ENCODE measurements around the gene ORMDL3.
A peak's percentile ranks its signal among the peaks of the same experiment; 100 is the strongest.

ORMDL3 gene, protein sequence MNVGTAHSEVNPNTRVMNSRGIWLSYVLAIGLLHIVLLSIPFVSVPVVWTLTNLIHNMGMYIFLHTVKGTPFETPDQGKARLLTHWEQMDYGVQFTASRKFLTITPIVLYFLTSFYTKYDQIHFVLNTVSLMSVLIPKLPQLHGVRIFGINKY

DNA sequence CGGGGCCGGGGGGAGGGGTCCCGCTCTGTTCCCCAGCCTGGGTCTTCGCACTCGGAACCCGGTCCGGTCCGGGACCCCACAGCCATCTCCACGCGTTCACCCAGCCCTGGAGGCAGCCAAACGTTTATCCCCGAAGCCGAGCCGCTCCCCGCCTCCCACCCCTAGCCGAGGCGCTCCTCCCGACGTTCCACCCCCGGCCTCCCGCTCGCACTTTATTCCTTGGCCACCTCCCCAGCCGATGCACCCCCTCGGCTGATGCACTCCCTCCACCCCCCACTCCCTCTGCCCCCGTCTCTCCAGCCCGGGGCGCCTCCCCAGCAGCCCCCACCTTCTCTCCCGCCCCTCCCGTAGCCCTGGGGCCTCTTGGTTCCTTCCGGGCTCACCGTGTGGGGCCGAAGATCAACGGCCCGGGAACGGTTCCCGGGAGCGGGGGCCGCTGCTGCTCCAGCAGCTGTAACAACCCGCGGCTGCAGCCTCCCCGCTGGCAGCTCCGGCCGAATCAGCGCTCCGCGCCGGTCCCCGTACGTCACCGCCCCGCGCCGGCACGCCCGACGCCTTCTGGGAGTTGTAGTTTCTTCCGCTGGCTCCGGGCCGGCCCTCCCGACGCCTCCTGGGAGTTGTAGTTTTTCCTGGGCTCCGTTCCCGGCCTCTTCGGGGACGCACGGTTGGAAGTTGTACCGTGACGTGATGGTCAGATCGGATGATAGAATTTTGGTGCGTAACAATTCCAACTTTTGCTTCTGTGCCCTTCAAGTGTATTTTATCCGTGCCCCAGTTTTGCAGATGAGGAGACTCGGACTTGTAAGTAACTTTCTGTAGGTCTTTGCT lies at the start of gene ORMDL3, which contains the start of gene LRRC3C:
Gene ORMDL3 (minus strand): TSS at position 501 of the 828 bp plus-strand sequence. CDS start 3,398 bp downstream, outside the sequence.
Gene LRRC3C (plus strand): TSS at position 632 of the 828 bp plus-strand sequence. CDS start 13,792 bp downstream, outside the sequence.
- DNase-seq = peak; percentile 81

DNA sequence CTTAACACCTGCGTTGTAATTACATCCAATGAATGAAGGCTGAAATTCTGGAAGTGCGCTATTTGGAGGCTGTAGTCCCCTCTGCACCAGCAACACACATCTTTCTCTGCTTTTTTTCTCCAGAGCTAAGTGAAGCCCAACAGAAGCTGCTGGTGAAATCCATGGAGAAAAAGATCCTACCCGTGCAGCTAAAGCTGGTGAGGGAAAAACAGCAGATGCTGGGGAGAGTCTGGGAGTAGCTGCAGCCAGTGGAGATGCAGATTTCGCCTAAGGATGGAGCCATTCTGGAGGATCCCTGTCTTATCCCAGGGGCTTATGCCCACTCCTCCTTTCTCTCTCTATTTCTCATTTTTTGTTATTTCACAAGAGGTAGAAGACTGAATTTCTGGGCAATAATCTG lies 48.4 kb upstream of the ORMDL3 start:
- DNase-seq = no peak

DNA sequence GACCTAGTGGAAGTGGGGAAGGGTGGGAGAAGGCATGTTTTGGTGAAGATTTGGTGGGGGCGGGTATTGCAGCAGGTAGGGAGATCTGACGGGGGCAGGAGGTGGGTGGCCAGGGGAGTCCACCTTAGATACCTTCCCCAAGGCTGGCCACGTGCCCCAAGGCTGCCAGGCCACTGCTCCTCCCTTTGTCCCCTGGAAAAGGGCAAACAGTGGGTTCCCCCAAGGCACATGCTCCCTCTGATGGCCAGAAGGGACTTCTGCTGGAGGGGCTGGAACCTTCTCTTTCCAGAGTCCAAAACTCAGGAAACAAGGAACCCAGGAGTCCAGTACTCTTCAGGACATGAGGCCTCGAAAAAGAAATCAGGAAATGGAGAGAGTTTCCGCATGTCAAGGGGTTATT lies 47.0 kb upstream of the ORMDL3 start:
- DNase-seq = no peak

DNA sequence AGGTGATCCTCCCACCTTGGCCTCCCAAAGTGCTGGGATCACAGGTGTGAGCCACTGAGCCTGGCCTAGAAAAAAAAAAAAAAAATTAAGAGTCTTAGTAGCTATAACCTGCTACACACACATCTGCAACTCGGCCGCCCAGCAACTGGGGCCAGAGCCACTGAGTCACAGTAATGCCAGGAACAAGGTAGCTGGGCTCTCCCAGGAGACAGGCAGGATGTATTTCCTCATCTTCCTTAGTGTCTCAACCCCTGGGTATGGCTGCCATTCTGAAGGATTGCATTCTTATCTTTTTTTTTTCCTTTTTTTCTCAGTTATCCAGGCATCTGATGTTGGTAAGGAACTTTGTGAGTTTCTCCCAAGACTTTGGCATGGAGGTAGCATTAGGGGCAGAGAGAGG lies 46.1 kb upstream of the ORMDL3 start:
- DNase-seq = no peak

DNA sequence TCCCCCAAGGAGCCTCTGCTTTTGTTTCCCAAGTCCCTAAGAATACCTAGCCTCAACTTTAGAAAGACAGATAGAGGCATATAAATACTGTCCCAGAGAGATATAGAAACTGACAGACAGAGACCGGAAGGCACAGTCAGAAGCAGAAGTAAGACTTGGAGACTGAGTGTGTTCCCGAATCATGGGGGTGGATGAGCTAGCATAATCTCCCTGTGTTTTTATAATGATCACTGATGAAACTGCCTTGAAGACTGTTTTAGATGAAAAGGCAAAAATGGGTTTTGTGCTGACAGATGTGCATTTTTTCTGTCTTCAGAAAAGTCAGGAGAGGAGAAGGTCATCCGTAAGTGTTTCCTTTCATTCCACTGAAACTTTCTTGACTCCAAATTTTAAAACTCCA lies 44.9 kb upstream of the ORMDL3 start:
- peak; percentile 58 for DNase-seq

DNA sequence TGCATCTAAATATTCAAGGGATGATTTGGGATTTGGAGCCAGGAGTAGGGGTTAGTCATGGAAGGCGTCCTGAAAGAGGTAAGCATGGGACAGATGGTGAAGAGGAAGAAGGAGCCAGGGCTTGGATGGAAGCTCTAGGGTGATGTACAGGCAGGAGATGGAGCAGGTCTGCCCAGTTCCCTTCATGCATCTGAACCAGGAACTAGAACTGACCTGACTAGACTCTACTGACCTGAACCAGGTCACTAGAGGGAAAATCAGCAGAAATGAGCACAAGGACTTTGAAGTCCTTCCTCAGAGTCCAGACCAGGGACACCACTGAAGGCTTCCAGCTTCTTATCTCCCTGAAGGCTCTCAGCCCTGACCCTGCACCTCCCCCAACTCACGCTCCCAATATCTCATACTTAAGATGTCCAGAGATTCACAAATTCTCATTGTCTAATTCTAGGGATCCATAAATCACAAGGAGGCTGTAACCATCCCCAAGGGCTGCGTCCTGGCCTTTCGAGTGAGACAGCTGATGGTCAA lies 43.7 kb upstream of the ORMDL3 start:
- no peak for DNase-seq

DNA sequence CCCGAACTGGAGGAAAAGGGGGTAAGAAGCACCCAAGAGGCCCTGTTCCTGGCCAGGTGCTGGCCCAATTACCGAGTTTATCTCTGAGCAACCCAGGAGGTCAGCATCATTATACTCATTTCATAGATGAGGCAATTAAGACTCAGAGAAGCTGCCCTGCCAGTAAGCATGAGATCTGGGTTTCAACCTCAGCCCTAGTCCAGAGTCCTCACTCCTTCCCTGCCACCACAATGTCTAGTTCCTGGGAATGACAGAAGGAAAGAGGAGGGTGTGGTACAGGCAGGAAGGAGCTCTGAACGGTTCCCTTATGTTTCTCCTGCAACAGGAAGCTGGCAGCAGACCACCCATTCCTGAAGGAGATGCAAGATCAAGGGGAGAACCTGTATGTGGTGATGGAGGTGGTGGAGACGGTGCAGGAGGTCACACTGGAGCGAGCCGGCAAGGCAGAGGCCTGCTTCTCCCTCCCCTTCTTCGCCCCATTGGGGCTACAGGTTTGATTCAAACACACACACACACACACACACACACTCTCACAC lies 42.8 kb upstream of the ORMDL3 start:
- DNase-seq = no peak

DNA sequence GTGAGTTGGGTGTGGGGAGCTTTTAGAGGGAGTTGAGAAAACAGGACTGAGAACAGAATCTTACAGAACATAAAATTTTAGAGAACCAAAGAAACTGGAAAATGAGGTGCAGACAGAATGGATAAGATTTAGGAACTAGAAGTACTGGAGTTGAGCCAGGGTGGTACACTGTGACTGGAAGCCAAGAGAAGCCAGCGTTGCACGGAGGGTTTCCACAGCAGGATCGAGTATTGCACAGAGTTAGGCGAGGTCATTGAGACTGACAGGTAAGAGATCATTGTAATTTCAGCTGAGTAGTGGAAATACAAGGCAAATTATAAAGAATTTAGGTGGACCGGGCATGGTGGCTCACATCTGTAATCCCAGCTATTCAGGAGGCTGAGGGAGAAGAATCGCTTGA lies 42.0 kb upstream of the ORMDL3 start:
- DNase-seq = no peak

DNA sequence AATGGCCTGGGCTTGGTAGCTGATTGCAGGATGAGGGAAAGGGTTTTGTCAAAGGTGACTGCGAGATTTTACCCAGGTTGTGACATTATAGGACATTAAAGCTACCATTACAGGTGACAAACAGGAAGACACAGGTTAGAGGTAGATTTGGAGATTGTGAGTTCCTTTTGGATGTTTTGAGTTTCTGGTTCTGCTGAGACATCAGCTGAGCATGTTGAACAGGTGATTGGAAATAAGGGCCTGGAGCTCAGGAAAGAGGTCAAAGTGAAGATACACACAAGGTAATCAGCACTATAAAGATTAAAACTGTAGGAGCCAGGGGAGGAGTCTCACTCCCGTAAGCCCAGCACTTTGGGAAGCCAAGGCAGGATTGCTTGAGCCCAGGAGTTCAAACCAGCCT lies 41.4 kb upstream of the ORMDL3 start:
- DNase-seq = no peak

DNA sequence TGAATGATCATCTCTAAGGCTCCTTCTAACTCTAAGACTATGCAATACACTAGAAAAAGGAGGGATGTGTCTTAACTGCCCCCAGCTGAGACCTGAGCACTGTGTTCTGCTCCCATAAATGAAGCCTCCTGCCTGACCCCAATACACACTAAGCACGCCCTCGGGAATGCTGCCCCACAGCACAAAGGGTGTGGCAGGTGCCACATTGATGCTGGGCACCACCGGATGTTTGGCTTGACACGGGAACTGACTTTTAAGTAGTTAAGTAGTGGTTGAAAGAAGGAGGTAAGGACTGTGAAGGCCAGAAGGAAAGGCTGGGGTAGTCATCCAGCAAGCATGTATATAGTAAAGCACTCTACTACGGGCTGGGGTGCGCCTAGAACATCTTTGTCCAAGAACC lies 39.4 kb upstream of the ORMDL3 start:
- no peak for DNase-seq

DNA sequence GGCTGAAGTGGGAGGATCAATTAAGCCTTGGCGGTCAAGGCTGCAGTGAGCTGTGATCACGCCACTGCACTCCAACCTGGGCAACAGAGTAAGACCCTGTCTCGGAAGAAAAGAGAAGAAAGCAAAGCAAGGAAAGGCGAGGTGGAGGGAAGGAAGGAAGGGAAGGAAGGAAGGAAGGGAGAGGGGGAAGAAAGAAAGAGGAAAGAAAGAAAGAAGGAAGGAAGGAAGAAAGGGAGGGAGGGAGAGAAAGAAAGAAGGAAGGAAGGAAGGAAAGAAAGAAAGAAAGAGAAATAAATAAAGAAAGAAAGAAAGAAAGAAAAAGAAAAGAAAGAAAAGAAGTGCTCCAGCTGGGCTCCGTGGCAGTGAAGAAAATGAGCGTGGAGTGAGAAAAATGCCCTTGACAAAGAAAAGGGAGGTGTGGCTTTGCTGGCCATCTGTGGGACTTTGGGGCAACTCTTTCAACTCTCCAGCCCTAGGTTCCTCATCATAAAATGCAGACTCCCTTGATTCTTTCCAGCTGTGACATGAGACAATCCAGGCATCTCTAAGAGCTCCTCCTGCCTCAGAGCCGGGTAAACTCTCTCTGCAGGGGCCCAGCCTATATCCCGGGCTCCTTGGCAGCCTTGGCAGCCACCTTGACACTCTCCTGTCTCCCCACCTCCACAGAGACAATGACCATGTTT lies 37.8 kb upstream of the ORMDL3 start:
- DNase-seq = no peak

DNA sequence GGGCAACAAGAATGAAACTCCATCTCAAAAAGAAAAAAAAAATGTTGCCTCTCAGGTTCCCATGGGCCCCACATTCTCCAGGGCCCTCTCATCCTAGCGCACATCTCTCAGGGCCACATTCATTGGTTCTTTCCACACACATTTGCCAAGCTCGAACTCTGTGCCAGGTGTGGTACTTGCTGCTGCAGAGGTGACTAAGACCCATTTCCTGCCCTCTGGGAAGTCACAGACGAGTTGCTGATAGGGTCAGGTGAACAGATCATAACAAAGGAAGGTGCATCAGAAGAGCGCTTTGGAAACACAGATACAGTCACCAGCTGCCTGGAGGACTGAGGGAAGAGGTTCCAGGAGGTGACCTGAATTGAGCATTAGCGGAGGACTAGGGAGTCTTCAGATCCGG lies 36.4 kb upstream of the ORMDL3 start:
- no peak for DNase-seq

DNA sequence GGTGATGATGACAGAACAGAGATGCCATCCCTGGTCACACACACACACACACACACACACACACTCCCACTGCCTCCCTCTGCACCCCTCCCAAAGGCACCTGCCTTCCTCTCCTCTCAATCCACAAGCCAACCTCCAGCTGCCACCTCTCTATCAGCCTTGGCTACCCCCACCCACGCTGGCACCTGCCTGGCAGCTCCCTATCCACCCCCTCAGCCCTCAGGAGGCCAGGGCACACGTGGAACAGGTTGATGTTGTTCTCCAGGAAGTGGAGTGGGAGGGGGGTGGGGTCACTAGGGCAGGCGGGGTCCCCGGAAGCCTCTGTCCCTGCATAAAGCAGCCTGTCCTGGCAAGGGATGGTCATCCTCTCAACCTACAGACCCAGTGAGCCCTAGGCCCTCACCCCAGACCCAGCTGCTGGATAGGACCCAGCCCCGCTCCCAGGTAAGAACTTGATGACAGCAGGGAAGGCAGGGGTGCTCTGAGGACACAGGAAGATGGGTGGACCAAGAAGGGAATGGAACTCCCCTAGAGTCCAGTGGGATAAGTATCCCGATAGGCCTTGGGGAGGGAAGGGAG lies 35.3 kb upstream of the ORMDL3 start, which contains the start of gene GSDMA:
Gene GSDMA (plus strand): TSS at position 363 of the 579 bp plus-strand sequence. CDS start 2,684 bp downstream, outside the sequence.
- DNase-seq = no peak

DNA sequence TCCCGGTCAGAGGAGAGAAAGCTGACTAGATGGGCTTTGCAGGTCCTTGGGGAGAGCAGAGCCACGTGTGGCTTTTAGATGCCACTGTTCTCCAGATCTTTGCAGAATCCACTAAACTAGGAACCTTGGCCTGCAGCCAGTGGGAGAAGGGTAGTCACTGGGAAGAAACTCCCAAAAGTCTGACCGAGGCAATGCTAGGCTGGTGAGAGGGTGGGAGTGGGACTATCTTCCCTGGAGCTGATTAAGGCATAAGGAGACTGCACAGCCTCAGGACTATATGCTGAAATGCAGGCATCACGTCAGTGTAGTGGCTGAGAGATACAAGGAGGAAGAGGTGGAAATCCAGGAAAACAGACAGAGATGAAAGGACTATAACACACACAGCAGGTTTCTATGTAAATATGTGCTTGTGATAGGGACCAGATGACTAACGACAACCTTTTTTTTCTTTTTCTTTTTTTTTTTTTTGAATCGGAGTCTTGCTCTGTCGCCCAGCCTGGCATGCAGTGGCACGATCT lies 33.2 kb upstream of the ORMDL3 start:
- no peak for DNase-seq

DNA sequence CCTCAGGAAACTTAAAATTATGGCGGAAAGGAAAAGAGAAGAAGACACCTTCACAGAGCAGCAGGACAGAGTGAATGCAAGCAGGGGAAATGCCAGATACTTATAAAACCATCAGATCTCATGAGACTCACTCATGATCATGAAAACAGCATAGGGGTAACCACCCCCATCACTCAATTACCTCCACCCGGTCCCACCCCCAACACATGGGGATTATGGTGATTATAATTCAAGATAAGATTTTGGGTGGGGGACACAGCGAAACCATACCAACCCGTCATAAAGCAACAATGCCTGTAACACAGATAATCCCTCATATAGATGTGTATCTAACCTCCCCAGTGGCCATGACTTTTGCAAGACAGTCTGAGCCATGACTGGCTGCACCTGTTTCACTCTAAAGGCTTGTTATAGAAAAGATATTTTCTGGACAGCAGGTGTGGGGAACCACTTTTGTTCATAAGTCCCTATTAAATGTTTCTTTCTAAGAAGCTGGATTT lies 28.4 kb upstream of the ORMDL3 start:
- DNase-seq = no peak

DNA sequence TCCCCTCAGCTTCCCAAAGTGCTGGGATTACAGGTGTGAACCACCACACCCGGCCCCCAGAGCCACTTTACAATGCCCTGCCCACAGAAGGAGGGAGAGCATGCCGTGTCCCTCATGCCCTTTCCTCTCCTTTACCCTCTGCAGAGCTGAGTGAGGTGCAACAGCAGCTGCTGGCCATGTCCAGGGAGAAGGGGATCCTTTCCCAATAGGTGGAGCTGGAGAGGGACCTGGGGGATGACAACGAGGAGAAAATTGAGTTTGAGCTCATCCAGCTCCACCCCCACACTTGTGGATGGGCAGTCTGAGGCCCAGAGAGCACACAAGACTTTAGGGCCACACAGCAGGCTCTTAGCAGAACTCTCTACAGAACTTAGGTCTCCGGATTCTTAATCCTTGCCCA lies 27.5 kb upstream of the ORMDL3 start:
- no peak for DNase-seq

DNA sequence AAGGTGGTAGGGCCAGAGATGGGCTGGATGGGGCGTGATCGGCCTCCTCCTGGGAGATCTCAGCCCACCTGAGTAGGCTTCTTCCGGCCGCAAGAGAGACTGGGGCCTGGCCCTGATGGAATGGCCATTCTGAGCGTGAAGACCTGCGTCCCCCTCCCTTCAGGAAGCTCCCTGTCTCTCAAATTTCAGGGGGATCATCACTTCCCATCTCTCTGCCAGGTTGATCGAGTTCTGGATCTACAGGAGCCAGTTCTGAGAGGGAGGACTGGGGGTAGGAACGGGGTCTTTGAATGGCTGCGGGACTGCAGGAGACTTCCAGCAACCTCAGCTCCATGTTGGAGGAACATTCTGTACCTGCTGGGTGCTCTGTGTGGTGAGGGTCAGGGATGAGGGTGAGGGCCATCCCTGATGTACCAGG lies 26.1 kb upstream of the ORMDL3 start:
- no peak for DNase-seq

DNA sequence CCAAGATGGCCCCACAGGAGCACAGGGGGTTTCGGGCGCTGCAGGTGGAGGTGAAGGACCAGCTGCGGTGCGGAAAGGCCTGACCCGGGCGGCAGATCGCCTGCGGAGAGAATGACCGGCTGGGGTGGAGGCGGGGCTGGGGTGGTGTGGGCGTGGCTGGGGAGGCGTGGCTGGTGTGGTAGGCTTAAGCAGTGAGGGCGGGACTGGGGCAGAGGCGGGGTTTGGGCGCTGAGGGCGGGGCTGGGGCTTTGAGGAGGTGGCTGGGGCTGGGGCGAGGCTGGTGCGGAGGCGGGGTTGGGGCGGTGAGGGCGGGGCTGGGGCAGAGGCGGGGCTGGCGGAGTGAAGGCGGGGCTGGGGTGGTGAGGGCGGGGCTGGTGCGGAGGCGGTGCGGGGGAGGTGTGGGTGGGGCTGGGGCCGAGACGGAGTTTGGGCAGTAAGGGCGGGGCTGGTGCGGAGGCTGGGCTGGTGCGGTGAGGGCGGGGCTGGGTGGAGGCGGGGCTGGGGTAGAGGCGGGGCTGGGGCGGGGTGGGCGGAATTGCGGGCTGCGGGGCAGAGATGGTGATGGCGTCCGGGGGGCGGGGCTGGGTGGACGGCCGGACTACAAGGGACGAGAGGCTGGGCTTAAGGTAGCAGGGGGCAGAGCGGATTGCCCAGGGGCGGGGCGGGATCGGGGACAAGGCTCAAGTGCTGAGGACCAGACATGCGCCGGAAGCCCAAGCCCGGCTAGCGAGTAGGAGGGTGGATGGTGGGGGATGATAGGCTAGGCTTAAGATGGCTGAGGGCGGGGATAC lies 25.5 kb upstream of the ORMDL3 start:
- peak; percentile 86 for DNase-seq

DNA sequence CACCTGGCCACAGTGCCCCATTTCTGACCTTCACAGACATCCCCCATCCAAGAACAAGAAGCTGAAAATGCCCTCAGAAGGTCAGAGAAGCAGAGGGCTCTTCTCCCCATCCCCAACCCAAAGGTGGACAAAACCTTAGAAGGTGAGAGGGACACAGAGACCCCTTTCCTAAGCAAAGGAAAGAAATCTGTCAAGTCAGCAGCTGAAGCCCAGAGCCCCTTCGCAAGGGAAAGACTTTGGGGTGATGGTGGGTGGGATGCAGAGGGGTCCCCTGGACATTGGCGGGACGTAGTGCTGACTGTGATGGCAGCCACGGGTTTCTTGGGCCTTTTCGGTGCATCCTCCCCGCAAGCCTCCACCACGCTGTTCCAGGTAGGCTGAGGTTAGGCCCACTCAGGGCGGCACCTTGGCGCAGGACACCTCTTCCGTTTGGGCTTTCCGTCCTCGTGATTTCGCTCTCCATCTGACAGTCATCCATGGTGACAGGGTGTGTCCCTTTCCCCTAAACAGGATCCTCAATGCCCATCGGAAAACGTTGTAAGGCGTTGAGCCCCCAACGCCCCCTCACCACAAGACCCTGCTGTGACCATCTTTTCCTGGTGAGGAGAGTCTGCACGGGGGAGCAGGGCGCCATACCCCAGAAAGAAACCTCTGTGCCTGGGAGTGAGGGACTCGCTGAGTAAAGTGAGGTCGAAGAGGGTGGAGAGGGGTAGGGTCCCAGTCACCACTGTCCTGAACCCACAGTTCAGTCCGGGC lies 24.7 kb upstream of the ORMDL3 start:
- DNase-seq = no peak

DNA sequence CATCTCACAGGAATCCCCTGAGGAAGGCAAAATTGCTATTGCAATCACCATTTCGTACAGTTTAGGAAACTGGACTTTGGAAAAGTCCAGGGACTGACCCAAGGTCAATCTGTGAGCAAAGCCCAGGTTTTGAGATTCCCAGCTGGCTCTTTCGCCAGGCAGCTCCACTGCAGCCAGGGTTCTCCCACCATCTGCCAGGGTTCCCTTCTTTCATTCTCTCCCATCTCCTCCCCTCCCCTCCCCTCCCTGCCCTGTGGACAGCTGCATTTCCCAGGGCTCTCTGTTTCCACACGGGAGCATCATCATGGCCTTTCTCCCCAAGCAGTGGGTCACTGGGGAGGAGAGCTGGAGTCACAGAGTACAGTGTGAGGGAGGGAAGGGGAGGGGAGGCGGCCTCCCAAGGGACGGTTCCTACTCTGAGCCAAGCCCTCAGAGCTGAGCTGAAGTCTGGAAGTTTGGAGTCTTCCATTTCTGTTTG lies 23.5 kb upstream of the ORMDL3 start:
- no peak for DNase-seq

DNA sequence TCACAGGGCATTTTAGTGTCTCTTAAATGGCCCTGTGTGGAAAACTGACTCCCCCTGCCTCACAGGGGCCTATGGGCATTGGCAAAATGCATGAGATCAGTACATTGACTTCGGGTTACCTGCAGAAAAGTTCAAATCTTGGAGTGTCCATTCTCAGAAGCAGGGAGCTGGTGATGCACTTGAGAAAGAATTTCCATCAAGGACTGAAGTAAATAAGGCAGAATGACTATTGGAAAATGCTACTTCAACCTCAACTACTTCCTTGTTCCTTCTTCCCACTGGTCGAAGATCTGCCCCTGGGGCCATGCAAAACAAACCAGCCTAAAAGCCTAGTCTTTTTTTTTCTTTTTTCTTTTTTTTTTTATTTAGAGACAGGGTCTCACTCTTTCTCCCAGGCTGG lies 21.6 kb upstream of the ORMDL3 start:
- DNase-seq = no peak
